SU-DHL-6 (cell line): ENCODE results near the gene ACO2.
A peak's percentile ranks its signal among the peaks of the same experiment; 100 is the strongest.

Source experiments
- H2AFZ ChIP-seq: fragments of 200-600 bp; sonication (generic); 2 replicates; pipeline ENCODE4 v1.6.1; 2014; ENCODE audit warnings: low read depth, mild to moderate bottlenecking, moderate library complexity, mixed read lengths, antibody characterized with exemption, low read length; ENCODE audit not compliant: severe bottlenecking
- H3F3A ChIP-seq: fragments of 200-600 bp; shearing (Covaris generic); 2 replicates; pipeline ENCODE4 v1.6.0; 2016; ENCODE audit warnings: antibody characterized with exemption, mild to moderate bottlenecking; ENCODE audit not compliant: insufficient read depth
- H3K27ac ChIP-seq: fragments of 200-600 bp; sonication (generic); 2 replicates; pipeline ENCODE4 v1.5.1; 2016; ENCODE audit warnings: low read depth, mild to moderate bottlenecking, low read length, moderate library complexity, mixed read lengths
- H3K27me3 ChIP-seq: fragments of 200-600 bp; sonication (generic), shearing (Covaris generic); 2 replicates; pipeline ENCODE4 v1.6.0; 2014; ENCODE audit warnings: mild to moderate bottlenecking, low read length
- H3K36me3 ChIP-seq: fragments of 200-600 bp; sonication (generic); 2 replicates; pipeline ENCODE4 v1.6.1; 2014; ENCODE audit warnings: mild to moderate bottlenecking, low read length, mixed read lengths
- H3K4me2 ChIP-seq: fragments of 300-600, 200-600 bp; shearing (Covaris generic), sonication (generic); 2 replicates; pipeline ENCODE4 v1.6.0; 2014; ENCODE audit warnings: low read length, low read depth, mild to moderate bottlenecking; ENCODE audit not compliant: poor library complexity, severe bottlenecking
- H3K4me3 ChIP-seq: fragments of 200-600 bp; sonication (generic); 2 replicates; pipeline ENCODE4 v1.5.1; 2014; ENCODE audit warnings: antibody characterized with exemption, low read length, mild to moderate bottlenecking, mixed read lengths; ENCODE audit not compliant: insufficient read depth, poor library complexity, severe bottlenecking
- H3K79me2 ChIP-seq: fragments of 200-600 bp; sonication (generic); 2 replicates; pipeline ENCODE4 v1.6.1; 2014; ENCODE audit warnings: mild to moderate bottlenecking, low read length, moderate library complexity; ENCODE audit not compliant: insufficient read depth
- H3K9ac ChIP-seq: fragments of 200-600 bp; sonication (generic); 2 replicates; pipeline ENCODE4 v1.7.0; 2014; ENCODE audit warnings: mild to moderate bottlenecking, low read length
- H3K9me2 ChIP-seq: fragments of 200-600 bp; sonication (generic); replicated peaks from 2 replicates; pipeline ENCODE4 v1.6.1; 2014; ENCODE audit warnings: low read length; ENCODE audit not compliant: insufficient read depth
- H3K9me3 ChIP-seq: fragments of 200-600 bp; sonication (generic); 2 replicates; pipeline ENCODE4 v1.6.1; 2014; ENCODE audit warnings: low read length, mixed read lengths; ENCODE audit not compliant: insufficient read depth
- H4K20me1 ChIP-seq: fragments of 200-600 bp; sonication (generic); 2 replicates; pipeline ENCODE4 v1.6.1; 2014; ENCODE audit warnings: low read depth, mild to moderate bottlenecking, antibody characterized with exemption, low read length, moderate library complexity, mixed read lengths
- CTCF ChIP-seq: fragments of 200-600 bp; sonication (generic); IDR thresholded peaks from one replicate; pipeline ENCODE4 v1.5.1; 2017; ENCODE audit warnings: antibody characterized with exemption, mild to moderate bottlenecking, low read length, moderate library complexity; ENCODE audit not compliant: insufficient read depth, poor library complexity, severe bottlenecking
- EZH2phosphoT487 ChIP-seq: fragments of 200-600 bp; sonication (generic), shearing (Covaris generic); conservative IDR thresholded peaks from 2 replicates; pipeline ENCODE4 v1.6.1; 2018; ENCODE audit warnings: mild to moderate bottlenecking, antibody characterized with exemption, low read length, moderate library complexity, mixed read lengths

ACO2 gene

GRCh38 chr22:41468381-41469217, at the start of gene ACO2, which contains the start of gene PHF5A:
Gene ACO2 (plus strand): TSS chr22:41469117. CDS start chr22:41469147, 30 bp downstream.
Gene PHF5A (minus strand): TSS chr22:41468692. CDS start chr22:41468653, 39 bp downstream.
- H3K27me3 ChIP-seq: no peaks in the 10 kb centered on the region
- H3K4me2 ChIP-seq: peak within 1 kb of the TSS; percentile 84
- H3F3A ChIP-seq: no peaks in the 10 kb centered on the region
- peak within 1 kb of the TSS; percentile 77 for H3K9ac ChIP-seq
- H2AFZ ChIP-seq: peak within 1 kb of the TSS; percentile 79
- no peaks in the 10 kb centered on the region for H3K9me2 ChIP-seq
- H3K4me3 ChIP-seq: peak within 1 kb of the TSS; percentile 95
- no peaks in the 10 kb centered on the region for H4K20me1 ChIP-seq
- no peaks in the 10 kb centered on the region for H3K9me3 ChIP-seq
- H3K27ac ChIP-seq: peak within 1 kb of the TSS; percentile 83
- no peak for TF ChIP-seq EZH2phosphoT487
- no peak for TF ChIP-seq CTCF
- H3K79me2 ChIP-seq: peaks cover 81% of the 10 kb centered on the region
- H3K36me3 ChIP-seq: peaks cover 18% of the 10 kb centered on the region; the same call in 1 of the 2 replicates

- H3K9me2 ChIP-seq: no peaks in the 10 kb centered on the region
Observed at GRCh38 chr22:41425660-41426365, 43.1 kb upstream of the ACO2 start.

More at GRCh38 chr22:41425660-41426365, 43.1 kb upstream of the ACO2 start:
- Histone ChIP-seq H3K27me3 (no peaks in the 10 kb centered on the region), H3F3A (peaks cover 9% of the 10 kb centered on the region; the same call in 1 of the 2 replicates), H3K36me3 (no peaks in the 10 kb centered on the region), H4K20me1 (no peaks in the 10 kb centered on the region), H2AFZ (no peak overlapping the region), H3K79me2 (peaks cover 5% of the 10 kb centered on the region; the same call in 1 of the 2 replicates), H3K9me3 (no peaks in the 10 kb centered on the region), H3K4me2 (no peak overlapping the region), H3K9ac (no peak overlapping the region), H3K27ac (peak overlapping the region; percentile 11; the same call in 1 of the 2 replicates), H3K4me3 (no peak overlapping the region)
- TF ChIP-seq EZH2phosphoT487: no peak
- TF ChIP-seq CTCF: no peak
